ENCODE measurements around the gene DST. TPM values are rescaled to one million over a fixed set of nuclear protein-coding genes. Genes with fewer than 3 reads are reported as not detected.

Gene DST
- 75.4 TPM for polyA plus RNA-seq (2013)

DNA sequence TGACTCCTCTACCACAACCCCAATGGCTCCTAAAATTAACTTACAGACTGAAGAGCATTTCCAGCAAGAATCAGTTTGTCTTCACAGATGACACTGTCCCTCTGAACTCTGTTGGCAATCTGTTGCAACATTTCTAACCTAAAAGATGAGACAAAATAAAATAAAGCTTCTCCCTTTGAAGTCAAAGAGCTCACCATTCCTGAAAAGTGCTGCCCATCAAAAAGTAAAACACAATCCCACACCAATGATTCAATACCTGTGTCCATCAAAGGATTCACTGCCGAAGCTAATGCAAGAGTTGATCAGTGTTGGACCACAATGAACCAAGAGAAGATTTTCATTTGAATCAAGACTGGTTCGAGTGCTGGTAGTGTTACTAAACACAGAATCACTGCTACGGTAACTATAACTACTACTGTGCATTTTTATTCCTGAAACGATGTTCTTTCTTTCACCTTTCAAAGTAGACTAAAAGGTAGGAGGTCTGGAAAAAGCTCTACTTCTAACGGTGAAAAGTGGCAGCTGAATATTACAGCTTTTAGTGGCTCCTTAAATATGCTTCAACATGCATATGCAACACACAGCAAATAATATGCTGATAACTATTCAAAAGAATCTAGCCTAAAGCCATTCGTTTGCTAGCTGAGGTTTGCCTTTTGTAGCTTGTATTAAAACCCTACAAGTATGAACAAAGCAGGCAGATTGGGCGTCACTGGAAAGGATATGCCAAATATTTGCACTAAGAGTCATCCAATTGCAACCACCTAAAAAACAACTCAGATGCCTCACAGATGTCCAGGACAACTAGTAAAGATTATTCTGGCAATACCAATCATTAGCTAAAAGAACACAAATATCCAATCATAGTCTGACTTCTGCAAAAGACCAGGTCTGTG lies at the start of gene DST:
TSS of gene DST (minus strand) at position 524 of the 896 bp plus-strand sequence.
- Histone ChIP-seq H3K9me3 (ENCODE audit: control extremely low read depth in 1 of 5, control insufficient read depth in 4 of 5, insufficient read depth in 2 of 5, low read depth in 1 of 5, low read length in 4 of 5) (no peaks in the 10 kb centered on the region), H3K27me3 (replicated peaks in 2 of 5; ENCODE audit: control insufficient read depth in 4 of 5, insufficient read depth in 5 of 5, low read length in 4 of 5) (no peaks in the 10 kb centered on the region), H3K4me3 (ENCODE audit: control insufficient read depth in 1 of 7, extremely low read depth in 1 of 7, insufficient read depth in 4 of 7, low read depth in 2 of 7, low read length in 6 of 7) (no peak within 1 kb of the TSS), H3K36me3 (ENCODE audit: control insufficient read depth in 4 of 4, insufficient read depth in 4 of 4, low read length in 3 of 4) (peaks cover 0 to 8% (median 2%) of the 10 kb centered on the region in 4 experiments), H3K27ac (ENCODE audit: insufficient read depth in 1 of 2, low read depth in 1 of 2, low read length in 2 of 2, poor library complexity in 1 of 2, severe bottlenecking in 2 of 2) (no peak within 1 kb of the TSS), H3K4me1 (ENCODE audit: control extremely low read depth in 1 of 4, control insufficient read depth in 4 of 4, insufficient read depth in 4 of 4, low read length in 3 of 4) (no peaks in the 10 kb centered on the region)
- CTCF ChIA-PET: interaction anchor here (1.0 to 3.4 kb wide), 8 partner anchors 8 to 115 kb away, joined by 3 to 25 read pairs (median 4); no protein-coding TSS in a partner anchor
- 100% methylated on average over 4 of the region's 7 CpGs for WGBS (ENCODE audit: insufficient coverage)
- DNase-seq: no peak
- POLR2A ChIA-PET: no interaction called here

DNA sequence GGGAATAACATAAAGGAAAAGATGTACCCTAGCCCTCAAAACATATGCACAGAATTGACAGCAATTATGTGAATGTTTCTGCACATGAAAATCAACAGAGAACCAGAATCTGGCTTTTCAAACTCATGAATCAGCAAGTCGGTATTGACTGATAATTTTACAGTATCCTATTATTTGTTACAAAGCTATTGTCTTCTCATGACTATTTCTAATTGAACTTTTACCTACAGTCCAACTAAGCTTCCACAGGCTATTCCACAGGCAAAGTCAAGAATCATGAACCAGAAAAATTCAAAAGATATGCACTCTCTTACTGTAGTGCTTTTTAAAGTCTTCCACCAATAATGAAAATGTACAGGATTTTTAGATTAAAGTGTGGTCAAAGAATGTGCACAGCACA lies 49.1 kb upstream of the DST start:
- Histone ChIP-seq H3K27me3 (replicated peaks in 2 of 5; ENCODE audit: control insufficient read depth in 4 of 5, insufficient read depth in 5 of 5, low read length in 4 of 5) (no peaks in the 10 kb centered on the region), H3K27ac (ENCODE audit: insufficient read depth in 1 of 2, low read depth in 1 of 2, low read length in 2 of 2, poor library complexity in 1 of 2, severe bottlenecking in 2 of 2) (no peak overlapping the region), H3K4me3 (ENCODE audit: control insufficient read depth in 1 of 7, extremely low read depth in 1 of 7, insufficient read depth in 4 of 7, low read depth in 2 of 7, low read length in 6 of 7) (no peak overlapping the region), H3K9me3 (ENCODE audit: control extremely low read depth in 1 of 5, control insufficient read depth in 4 of 5, insufficient read depth in 2 of 5, low read depth in 1 of 5, low read length in 4 of 5) (no peaks in the 10 kb centered on the region), H3K4me1 (ENCODE audit: control extremely low read depth in 1 of 4, control insufficient read depth in 4 of 4, insufficient read depth in 4 of 4, low read length in 3 of 4) (peaks cover 0 to 4% (median 2%) of the 10 kb centered on the region in 4 experiments), H3K36me3 (ENCODE audit: control insufficient read depth in 4 of 4, insufficient read depth in 4 of 4, low read length in 3 of 4) (no peaks in the 10 kb centered on the region)
- DNase-seq: no peak
- CTCF ChIA-PET: interaction anchor here (0.5 to 1.8 kb wide), 8 partner anchors 8 to 359 kb away, joined by 3 to 7 read pairs (median 3); partner anchors contain the start of gene DST
- POLR2A ChIA-PET: no interaction called here
- WGBS (ENCODE audit: insufficient coverage): no CpG with 5 or more reads among the region's 1 CpG

DNA sequence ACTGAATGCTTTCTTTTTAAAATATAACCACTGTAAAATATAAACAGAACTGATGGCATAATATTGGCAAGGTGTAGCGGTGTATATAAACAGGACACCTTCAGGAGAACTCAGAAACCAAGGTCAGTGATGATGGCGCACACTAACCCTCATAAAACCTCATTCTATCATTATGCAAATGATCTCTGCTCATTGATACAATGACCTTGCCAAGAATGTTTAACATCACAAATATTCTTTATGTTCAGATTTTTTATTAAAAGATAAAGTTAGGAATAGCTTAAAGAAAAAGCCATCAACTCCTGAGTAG lies 48.6 kb upstream of the DST start:
- Histone ChIP-seq H3K27ac (ENCODE audit: insufficient read depth in 1 of 2, low read depth in 1 of 2, low read length in 2 of 2, poor library complexity in 1 of 2, severe bottlenecking in 2 of 2) (no peak overlapping the region), H3K36me3 (ENCODE audit: control insufficient read depth in 4 of 4, insufficient read depth in 4 of 4, low read length in 3 of 4) (no peaks in the 10 kb centered on the region), H3K9me3 (ENCODE audit: control extremely low read depth in 1 of 5, control insufficient read depth in 4 of 5, insufficient read depth in 2 of 5, low read depth in 1 of 5, low read length in 4 of 5) (no peaks in the 10 kb centered on the region), H3K4me3 (ENCODE audit: control insufficient read depth in 1 of 7, extremely low read depth in 1 of 7, insufficient read depth in 4 of 7, low read depth in 2 of 7, low read length in 6 of 7) (no peak overlapping the region), H3K27me3 (replicated peaks in 2 of 5; ENCODE audit: control insufficient read depth in 4 of 5, insufficient read depth in 5 of 5, low read length in 4 of 5) (no peaks in the 10 kb centered on the region), H3K4me1 (ENCODE audit: control extremely low read depth in 1 of 4, control insufficient read depth in 4 of 4, insufficient read depth in 4 of 4, low read length in 3 of 4) (peaks cover 0 to 4% (median 2%) of the 10 kb centered on the region in 4 experiments)
- no CpG with 5 or more reads among the region's 2 CpGs for WGBS (ENCODE audit: insufficient coverage)
- no peak for DNase-seq
- ChIA-PET POLR2A (no interaction called here), CTCF (interaction anchor here (1.0 to 2.0 kb wide), 8 partner anchors 8 to 160 kb away, joined by 3 to 10 read pairs (median 3); no protein-coding TSS in a partner anchor)

DNA sequence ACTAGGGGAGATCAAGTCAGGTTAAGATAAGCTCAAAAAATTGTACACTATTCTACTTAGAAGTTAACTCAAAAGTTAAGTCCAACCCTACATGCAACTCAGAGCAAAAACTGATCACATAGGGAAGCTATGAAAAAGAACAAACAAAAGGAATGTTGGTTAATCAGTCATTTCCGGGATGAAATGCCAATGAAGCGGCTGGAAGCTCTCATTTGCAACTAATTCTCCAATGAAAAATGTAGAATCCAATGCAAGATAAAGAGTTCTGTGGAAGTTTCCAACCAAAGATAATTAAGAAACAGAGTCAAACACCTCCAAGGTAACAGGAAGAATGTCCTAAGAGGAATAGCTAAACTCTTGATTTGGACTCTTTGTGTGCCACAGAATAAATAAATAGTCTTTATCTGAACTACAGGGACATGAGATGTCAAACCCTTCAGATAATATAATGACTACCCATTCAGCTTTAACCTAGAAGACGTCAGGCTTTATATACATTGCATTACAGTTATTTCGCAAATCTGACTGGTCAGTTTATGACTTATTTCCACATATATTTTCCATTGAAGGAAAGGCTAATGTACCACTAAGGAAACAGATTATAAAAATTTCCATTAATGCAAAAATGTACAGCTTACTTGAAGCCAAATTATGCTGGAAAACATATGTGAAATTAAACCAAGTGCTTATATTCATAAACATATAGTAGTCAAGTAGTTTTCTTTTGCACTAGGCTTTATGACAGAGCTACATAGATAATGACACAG lies 48.0 kb upstream of the DST start:
- H3K36me3 ChIP-seq (ENCODE audit: control insufficient read depth in 4 of 4, insufficient read depth in 4 of 4, low read length in 3 of 4): no peaks in the 10 kb centered on the region
- H3K27ac ChIP-seq (ENCODE audit: insufficient read depth in 1 of 2, low read depth in 1 of 2, low read length in 2 of 2, poor library complexity in 1 of 2, severe bottlenecking in 2 of 2): no peak overlapping the region
- H3K9me3 ChIP-seq (ENCODE audit: control extremely low read depth in 1 of 5, control insufficient read depth in 4 of 5, insufficient read depth in 2 of 5, low read depth in 1 of 5, low read length in 4 of 5): no peaks in the 10 kb centered on the region
- ChIA-PET CTCF (interaction anchor here (1.0 to 2.0 kb wide), 7 partner anchors 9 to 161 kb away, joined by 3 to 10 read pairs (median 3); no protein-coding TSS in a partner anchor), POLR2A (no interaction called here)
- no peak for DNase-seq
- no peaks in the 10 kb centered on the region for H3K27me3 ChIP-seq (replicated peaks in 2 of 5; ENCODE audit: control insufficient read depth in 4 of 5, insufficient read depth in 5 of 5, low read length in 4 of 5)
- H3K4me3 ChIP-seq (ENCODE audit: control insufficient read depth in 1 of 7, extremely low read depth in 1 of 7, insufficient read depth in 4 of 7, low read depth in 2 of 7, low read length in 6 of 7): no peak overlapping the region
- 80% methylated on average over 1 of the region's 4 CpGs for WGBS (ENCODE audit: insufficient coverage)
- H3K4me1 ChIP-seq (ENCODE audit: control extremely low read depth in 1 of 4, control insufficient read depth in 4 of 4, insufficient read depth in 4 of 4, low read length in 3 of 4): peaks cover 0 to 4% (median 2%) of the 10 kb centered on the region in 4 experiments

DNA sequence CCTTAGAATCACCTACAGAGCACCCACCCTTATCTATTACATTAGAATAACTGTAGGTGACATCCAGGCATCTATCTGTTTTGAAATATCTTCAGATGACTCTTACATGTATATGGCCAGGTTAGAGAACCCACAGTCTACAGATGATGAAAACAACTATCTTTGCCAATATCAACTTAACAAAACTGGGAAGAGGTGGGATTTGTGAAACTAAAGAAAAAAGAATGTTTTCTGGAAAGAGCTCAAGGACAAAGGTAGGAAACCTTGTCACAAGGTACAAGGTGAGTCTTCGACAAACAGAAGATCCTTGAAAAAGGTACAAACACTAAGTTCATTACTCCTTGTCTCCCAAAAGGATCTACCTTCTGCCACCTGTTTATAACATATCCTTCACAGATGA lies 47.0 kb upstream of the DST start:
- H3K9me3 ChIP-seq (ENCODE audit: control extremely low read depth in 1 of 5, control insufficient read depth in 4 of 5, insufficient read depth in 2 of 5, low read depth in 1 of 5, low read length in 4 of 5): no peaks in the 10 kb centered on the region
- H3K27ac ChIP-seq (ENCODE audit: insufficient read depth in 1 of 2, low read depth in 1 of 2, low read length in 2 of 2, poor library complexity in 1 of 2, severe bottlenecking in 2 of 2): no peak overlapping the region
- no peak overlapping the region for H3K4me3 ChIP-seq (ENCODE audit: control insufficient read depth in 1 of 7, extremely low read depth in 1 of 7, insufficient read depth in 4 of 7, low read depth in 2 of 7, low read length in 6 of 7)
- ChIA-PET POLR2A (no interaction called here), CTCF (interaction anchor here (0.7 to 2.0 kb wide), 5 partner anchors 9 to 162 kb away, joined by 3 to 10 read pairs (median 6); no protein-coding TSS in a partner anchor)
- DNase-seq: no peak
- H3K27me3 ChIP-seq (replicated peaks in 2 of 5; ENCODE audit: control insufficient read depth in 4 of 5, insufficient read depth in 5 of 5, low read length in 4 of 5): no peaks in the 10 kb centered on the region
- 100% methylated on average over 1 of the region's 1 CpG for WGBS (ENCODE audit: insufficient coverage)
- H3K36me3 ChIP-seq (ENCODE audit: control insufficient read depth in 4 of 4, insufficient read depth in 4 of 4, low read length in 3 of 4): no peaks in the 10 kb centered on the region
- H3K4me1 ChIP-seq (ENCODE audit: control extremely low read depth in 1 of 4, control insufficient read depth in 4 of 4, insufficient read depth in 4 of 4, low read length in 3 of 4): no peaks in the 10 kb centered on the region

DNA sequence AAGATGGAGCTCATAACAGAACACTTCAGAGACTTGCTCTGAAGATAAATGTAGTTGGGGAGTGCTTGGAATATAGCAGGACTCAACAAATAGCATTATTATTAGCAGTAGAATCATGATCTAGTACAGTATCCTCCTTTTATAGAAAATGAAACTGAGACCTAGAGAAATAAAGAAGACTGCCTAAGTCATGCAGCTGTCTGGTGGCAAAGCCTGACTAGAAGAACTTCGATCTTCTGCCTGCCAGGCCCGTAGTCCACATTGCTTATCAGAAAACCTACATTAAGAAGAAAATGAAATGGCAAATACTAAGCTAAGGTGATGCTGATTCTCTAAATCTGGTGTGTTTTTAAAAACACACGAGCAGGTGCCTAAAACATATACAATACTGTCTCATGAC lies 46.4 kb upstream of the DST start:
- 100% methylated on average over 1 of the region's 3 CpGs for WGBS (ENCODE audit: insufficient coverage)
- CTCF ChIA-PET: interaction anchor here (0.7 to 1.9 kb wide), 10 partner anchors 8 to 153 kb away, joined by 3 to 7 read pairs (median 3); no protein-coding TSS in a partner anchor
- no peak for DNase-seq

More for the DNA sequence above, 46.4 kb upstream of the DST start:
- POLR2A ChIA-PET: no interaction called here
- Histone ChIP-seq H3K27ac (ENCODE audit: insufficient read depth in 1 of 2, low read depth in 1 of 2, low read length in 2 of 2, poor library complexity in 1 of 2, severe bottlenecking in 2 of 2) (no peak overlapping the region), H3K9me3 (ENCODE audit: control extremely low read depth in 1 of 5, control insufficient read depth in 4 of 5, insufficient read depth in 2 of 5, low read depth in 1 of 5, low read length in 4 of 5) (no peaks in the 10 kb centered on the region), H3K4me1 (ENCODE audit: control extremely low read depth in 1 of 4, control insufficient read depth in 4 of 4, insufficient read depth in 4 of 4, low read length in 3 of 4) (no peaks in the 10 kb centered on the region), H3K4me3 (ENCODE audit: control insufficient read depth in 1 of 7, extremely low read depth in 1 of 7, insufficient read depth in 4 of 7, low read depth in 2 of 7, low read length in 6 of 7) (no peak overlapping the region), H3K36me3 (ENCODE audit: control insufficient read depth in 4 of 4, insufficient read depth in 4 of 4, low read length in 3 of 4) (no peaks in the 10 kb centered on the region), H3K27me3 (replicated peaks in 2 of 5; ENCODE audit: control insufficient read depth in 4 of 5, insufficient read depth in 5 of 5, low read length in 4 of 5) (no peaks in the 10 kb centered on the region)

Measured in common myeloid progenitor, CD34-positive (primary cell).